ENCODE measurements around the gene MLLT1.
A peak's percentile ranks its signal among the peaks of the same experiment; 100 is the strongest.

MLLT1 gene

GRCh38 chr19:6253954-6254733 is 25.6 kb downstream of the MLLT1 start:
- no peak for DNase-seq

GRCh38 chr19:6252066-6252465 is 27.7 kb downstream of the MLLT1 start:
- no peak for DNase-seq

- DNase-seq = no peak
Measured at GRCh38 chr19:6250909-6251308, 28.9 kb downstream of the MLLT1 start.

- DNase-seq = no peak
Measured at GRCh38 chr19:6250024-6250615, 29.7 kb downstream of the MLLT1 start.

- no peak for DNase-seq
Measured at GRCh38 chr19:6249296-6249695, 30.5 kb downstream of the MLLT1 start.

- no peak for DNase-seq
Measured at GRCh38 chr19:6248844-6249243, 30.9 kb downstream of the MLLT1 start.

- no peak for DNase-seq
Measured at GRCh38 chr19:6248341-6248740, 31.4 kb downstream of the MLLT1 start.

- DNase-seq = no peak
Measured at GRCh38 chr19:6247007-6247288, 32.8 kb downstream of the MLLT1 start.

GRCh38 chr19:6246174-6247006 is 33.4 kb downstream of the MLLT1 start:
- DNase-seq = no peak

- DNase-seq = no peak
Measured at GRCh38 chr19:6242677-6243076, 37.1 kb downstream of the MLLT1 start.

GRCh38 chr19:6241680-6242377 is 37.9 kb downstream of the MLLT1 start:
- no peak for DNase-seq

- no peak for DNase-seq
Measured at GRCh38 chr19:6241056-6241455, 38.7 kb downstream of the MLLT1 start.

- DNase-seq = no peak
Measured at GRCh38 chr19:6239871-6240676, 39.7 kb downstream of the MLLT1 start.

- DNase-seq = peak; percentile 21
Measured at GRCh38 chr19:6239401-6239844, 40.4 kb downstream of the MLLT1 start.

- no peak for DNase-seq
Measured at GRCh38 chr19:6238643-6239281, 41.0 kb downstream of the MLLT1 start.

GRCh38 chr19:6238256-6238642 is 41.5 kb downstream of the MLLT1 start:
- DNase-seq = no peak

- no peak for DNase-seq
Measured at GRCh38 chr19:6236310-6237291, 43.2 kb downstream of the MLLT1 start.

GRCh38 chr19:6235031-6235951 is 44.5 kb downstream of the MLLT1 start:
- DNase-seq = no peak

GRCh38 chr19:6234527-6234926 is 45.2 kb downstream of the MLLT1 start:
- DNase-seq = no peak

Data from activated T-cell treated with anti-CD3 and anti-CD28 coated beads for 4 hours (primary cell).